GM23248 (cell line): ENCODE data around the gene KATNIP. TPM values are rescaled to one million over a fixed set of nuclear protein-coding genes. Genes with fewer than 3 reads are reported as not detected.

Source experiments
- DNase-seq: peaks from one replicate; pipeline ENCODE4 v3.0.0-alpha.2; 2015
- H2AFZ ChIP-seq: fragments of 200-600 bp; sonication (generic); 2 replicates; pipeline ENCODE4 v1.6.1; 2016; ENCODE audit warnings: antibody characterized with exemption
- H3F3A ChIP-seq: fragments of 200-600 bp; sonication (generic); 2 replicates; pipeline ENCODE4 v1.6.1; 2016; ENCODE audit warnings: mild to moderate bottlenecking, antibody characterized with exemption, mixed run types; ENCODE audit not compliant: insufficient read depth
- H3K27ac ChIP-seq: fragments of 200-600 bp; sonication (generic); 2 replicates; pipeline ENCODE4 v1.5.1; 2016; ENCODE audit warnings: mild to moderate bottlenecking
- H3K27me3 ChIP-seq: fragments of 200-600 bp; sonication (generic); replicated peaks from 2 replicates; pipeline ENCODE4 v1.6.1; 2016; ENCODE audit warnings: mild to moderate bottlenecking; ENCODE audit not compliant: insufficient read depth
- H3K36me3 ChIP-seq: fragments of 200-600 bp; sonication (generic); 2 replicates; pipeline ENCODE4 v1.6.1; 2016; ENCODE audit warnings: low read depth, mild to moderate bottlenecking
- H3K4me1 ChIP-seq: fragments of 200-600 bp; sonication (generic); 2 replicates; pipeline ENCODE4 v1.6.1; 2016; ENCODE audit warnings: mild to moderate bottlenecking; ENCODE audit not compliant: insufficient read depth
- H3K4me2 ChIP-seq: fragments of 200-600 bp; sonication (generic); one replicate; pipeline ENCODE4 v1.6.1; 2016; ENCODE audit warnings: mild to moderate bottlenecking; ENCODE audit not compliant: unreplicated experiment
- H3K4me3 ChIP-seq: fragments of 200-600 bp; sonication (generic); 2 replicates; pipeline ENCODE4 v1.5.1; 2016; ENCODE audit warnings: mild to moderate bottlenecking
- H3K79me2 ChIP-seq: fragments of 200-600 bp; sonication (generic); 2 replicates; pipeline ENCODE4 v1.6.1; 2016; ENCODE audit warnings: mild to moderate bottlenecking; ENCODE audit not compliant: insufficient read depth
- H3K9ac ChIP-seq: fragments of 200-600 bp; sonication (generic); 2 replicates; pipeline ENCODE4 v1.6.1; 2016; ENCODE audit warnings: mild to moderate bottlenecking
- H3K9me2 ChIP-seq: fragments of 200-600 bp; sonication (generic); 2 replicates; pipeline ENCODE4 v1.6.1; 2016; ENCODE audit warnings: mixed run types, mild to moderate bottlenecking, moderate library complexity; ENCODE audit not compliant: insufficient read depth
- H3K9me3 ChIP-seq: fragments of 200-600 bp; sonication (generic); one replicate; pipeline ENCODE4 v1.6.1; 2017; ENCODE audit warnings: low read depth
- H4K20me1 ChIP-seq: fragments of 200-600 bp; sonication (generic); 2 replicates; pipeline ENCODE4 v1.6.0; 2016; ENCODE audit not compliant: insufficient read depth
- EZH2 ChIP-seq: fragments of 200-600 bp; sonication (generic); IDR thresholded peaks from 2 replicates; pipeline ENCODE4 v1.6.1; 2018; ENCODE audit warnings: antibody characterized with exemption, mild to moderate bottlenecking; ENCODE audit not compliant: insufficient read depth, poor library complexity, severe bottlenecking
- EZH2phosphoT487 ChIP-seq: fragments of 200-600 bp; sonication (generic); IDR thresholded peaks from 2 replicates; pipeline ENCODE4 v1.6.1; 2018; ENCODE audit warnings: antibody characterized with exemption, moderate library complexity, mild to moderate bottlenecking, low read depth; ENCODE audit not compliant: insufficient read depth
- WGBS, 2 experiments: methylation state at CpG; one replicate each; pipeline ENCODE4 v1.1.6; 2015 to 2017; ENCODE audit warnings: low lambda C conversion rate in 2 of 2, low coverage in 1 of 2; ENCODE audit errors: missing lambda C conversion rate in 2 of 2; 5-methylcytosine and 5-hydroxymethylcytosine counted together
- in situ Hi-C: fragments of 300-500 bp; cut with MboI; formaldehyde crosslinking; loops from 2 replicates; pipeline ENCODE4 v1.15.0; 2020
- polyA plus RNA-seq: library from polyadenylated mRNA; unstranded; fragments of >200 nt; fragmentation: Nextera tagmentation; extraction: Ambion mirVana; gene quantifications from 2 replicates; pipeline ENCODE4 v1.2.1, GENCODE V29; 2016
- total RNA-seq: library from RNA; depleted of rRNA; stranded (reverse); fragments of >200 nt; shearing (Covaris generic); gene quantifications from 2 replicates; pipeline ENCODE4 v1.2.3, GENCODE V29; 2014

KATNIP gene
- total and polyA plus RNA-seq, 2 experiments from 2014 or later = 6.9 to 8.5 TPM

DNA sequence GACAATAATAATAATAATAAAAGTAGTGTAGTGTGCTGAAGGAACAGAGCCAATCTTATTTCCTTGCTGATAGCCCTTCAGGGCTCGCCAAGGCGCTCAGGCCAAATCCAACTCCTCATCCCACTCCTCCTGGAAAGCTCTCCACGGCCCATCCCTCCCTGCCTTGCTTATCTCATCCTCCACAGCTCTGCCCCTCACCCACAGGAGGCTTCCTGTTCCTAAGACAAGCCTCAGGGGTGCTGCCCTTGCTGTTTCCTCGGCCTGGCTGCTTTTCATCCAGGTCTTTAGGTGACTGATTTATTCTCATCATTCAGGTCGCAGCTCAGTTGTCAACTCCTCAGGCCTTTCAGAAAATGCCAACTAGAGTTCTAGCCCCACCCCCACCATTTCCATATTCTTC, 11.4 kb upstream of the KATNIP start:
- no peak for DNase-seq
- Histone ChIP-seq H3K27me3 (no peaks in the 10 kb centered on the region), H3K36me3 (peaks cover 72% of the 10 kb centered on the region), H3K79me2 (0 out of 2 replicates have a peak, but pooled peaks cover 13% of the 10 kb centered on the region), H3K9ac (no peak overlapping the region), H3K4me3 (no peak overlapping the region), H3K4me1 (no peaks in the 10 kb centered on the region), H3K4me2 (no peak overlapping the region), H3K27ac (no peak overlapping the region), H2AFZ (no peak overlapping the region), H3K9me3 (no peaks in the 10 kb centered on the region), H3F3A (no peaks in the 10 kb centered on the region; the same call in 1 of the 2 replicates), H4K20me1 (no peaks in the 10 kb centered on the region; the same call in 1 of the 2 replicates), H3K9me2 (no peaks in the 10 kb centered on the region)
- in situ Hi-C loops = no loop called here
- no peak for TF ChIP-seq EZH2phosphoT487
- no peak for TF ChIP-seq EZH2
- WGBS, 2 experiments = 71 to 72% methylated on average over 5 of the region's 5 CpGs

GRCh38 chr16:27539120-27539519, 10.8 kb upstream of the KATNIP start:
- in situ Hi-C loops = no loop called here
- H3K9me3 ChIP-seq = no peaks in the 10 kb centered on the region
- H4K20me1 ChIP-seq = no peaks in the 10 kb centered on the region; the same call in 1 of the 2 replicates
- H3K36me3 ChIP-seq = peaks cover 72% of the 10 kb centered on the region
- H3K4me1 ChIP-seq = no peaks in the 10 kb centered on the region
- no peak for DNase-seq
- 100% methylated on average over 2 of the region's 2 CpGs for WGBS, 2 experiments
- H2AFZ ChIP-seq = no peak overlapping the region
- TF ChIP-seq EZH2 = no peak
- no peak for TF ChIP-seq EZH2phosphoT487
- no peak overlapping the region for H3K4me3 ChIP-seq
- H3K9me2 ChIP-seq = no peaks in the 10 kb centered on the region
- 0 out of 2 replicates have a peak, but pooled peaks cover 13% of the 10 kb centered on the region for H3K79me2 ChIP-seq
- H3K27me3 ChIP-seq = no peaks in the 10 kb centered on the region
- no peak overlapping the region for H3K27ac ChIP-seq
- no peaks in the 10 kb centered on the region; the same call in 1 of the 2 replicates for H3F3A ChIP-seq
- H3K9ac ChIP-seq = no peak overlapping the region
- H3K4me2 ChIP-seq = no peak overlapping the region

GRCh38 chr16:27539636-27540035, 10.3 kb upstream of the KATNIP start:
- no peak overlapping the region for H3K27ac ChIP-seq
- H3K4me1 ChIP-seq = no peaks in the 10 kb centered on the region
- H3F3A ChIP-seq = no peaks in the 10 kb centered on the region; the same call in 1 of the 2 replicates
- 78 to 79% methylated on average over 5 of the region's 5 CpGs for WGBS, 2 experiments
- H3K9ac ChIP-seq = no peak overlapping the region
- H2AFZ ChIP-seq = no peak overlapping the region
- no peak overlapping the region for H3K4me2 ChIP-seq
- H3K79me2 ChIP-seq = peaks cover 13% of the 10 kb centered on the region; the same call in 1 of the 2 replicates
- no peaks in the 10 kb centered on the region for H3K9me3 ChIP-seq
- no peaks in the 10 kb centered on the region for H3K27me3 ChIP-seq
- H3K4me3 ChIP-seq = no peak overlapping the region
- peaks cover 74% of the 10 kb centered on the region for H3K36me3 ChIP-seq
- no peak for DNase-seq
- TF ChIP-seq EZH2phosphoT487 = no peak
- TF ChIP-seq EZH2 = no peak
- H3K9me2 ChIP-seq = no peaks in the 10 kb centered on the region
- in situ Hi-C loops = no loop called here
- no peaks in the 10 kb centered on the region for H4K20me1 ChIP-seq

DNA sequence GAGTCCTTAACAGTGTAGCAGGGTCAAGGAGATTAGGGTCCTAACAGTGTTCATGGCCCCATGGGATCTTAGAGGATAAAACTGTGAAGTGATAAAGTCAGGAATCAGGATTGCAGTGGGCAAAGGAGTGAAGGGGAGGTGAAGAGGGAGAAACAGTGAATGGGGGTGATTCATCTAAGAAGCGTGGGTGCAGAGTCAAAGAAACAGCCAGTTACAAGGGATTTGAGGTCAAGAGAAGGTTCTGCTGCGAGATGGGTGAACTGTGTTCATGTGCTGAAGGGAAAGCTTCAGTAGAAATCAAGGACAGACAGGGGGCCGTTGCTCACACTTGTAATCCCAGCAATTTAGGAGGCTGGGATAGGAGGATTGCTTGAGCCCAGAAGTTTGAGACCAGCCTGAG, 6.1 kb upstream of the KATNIP start:
- Histone ChIP-seq H3K4me3 (no peak overlapping the region), H3K79me2 (peaks cover 50% of the 10 kb centered on the region), H3K4me2 (no peak overlapping the region), H2AFZ (no peak overlapping the region), H3K9me2 (no peaks in the 10 kb centered on the region), H4K20me1 (no peaks in the 10 kb centered on the region), H3F3A (peaks cover 13% of the 10 kb centered on the region), H3K4me1 (peaks cover 23% of the 10 kb centered on the region), H3K27ac (no peak overlapping the region), H3K9ac (no peak overlapping the region), H3K36me3 (peaks cover 43% of the 10 kb centered on the region), H3K27me3 (no peaks in the 10 kb centered on the region), H3K9me3 (no peaks in the 10 kb centered on the region)
- no peak for TF ChIP-seq EZH2
- 82 to 96% methylated on average over 3 of the region's 3 CpGs for WGBS, 2 experiments
- peak; percentile 21 for DNase-seq
- in situ Hi-C loops = no loop called here

DNA sequence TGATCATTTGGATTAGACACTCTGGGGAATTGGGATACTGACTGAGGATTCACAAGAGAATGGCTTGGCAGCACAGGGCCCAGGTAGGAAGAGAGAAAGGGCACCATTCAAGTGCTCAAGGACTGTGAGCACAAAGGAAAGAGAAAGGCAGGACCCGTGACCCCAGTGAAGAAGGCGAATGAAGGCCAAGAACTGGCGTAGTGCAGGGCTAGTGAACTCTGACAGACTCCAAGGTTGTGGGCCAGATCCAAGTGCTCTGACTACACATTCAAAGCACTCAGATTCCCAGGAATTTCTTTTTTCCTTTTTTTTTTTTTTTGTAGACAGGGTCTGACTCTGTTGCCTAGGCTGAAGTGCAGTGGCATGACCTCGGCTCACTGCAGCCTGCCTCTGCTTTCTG, 5.3 kb upstream of the KATNIP start:
- WGBS, 2 experiments = 96 to 97% methylated on average over 4 of the region's 4 CpGs

More for the DNA sequence above, 5.3 kb upstream of the KATNIP start:
- no peaks in the 10 kb centered on the region for H3K9me2 ChIP-seq
- no peak overlapping the region for H3K27ac ChIP-seq
- TF ChIP-seq EZH2 = no peak
- TF ChIP-seq EZH2phosphoT487 = no peak
- no peak overlapping the region for H3K4me2 ChIP-seq
- H3K9ac ChIP-seq = no peak overlapping the region
- H3K4me3 ChIP-seq = no peak overlapping the region
- no peak for DNase-seq
- H3K36me3 ChIP-seq = peaks cover 40% of the 10 kb centered on the region
- no peak overlapping the region for H2AFZ ChIP-seq
- no peaks in the 10 kb centered on the region for H3K27me3 ChIP-seq
- no peaks in the 10 kb centered on the region for H3K9me3 ChIP-seq
- H3F3A ChIP-seq = peaks cover 13% of the 10 kb centered on the region
- peaks cover 56% of the 10 kb centered on the region for H3K79me2 ChIP-seq
- in situ Hi-C loops = no loop called here
- H4K20me1 ChIP-seq = no peaks in the 10 kb centered on the region
- H3K4me1 ChIP-seq = peaks cover 24% of the 10 kb centered on the region
